HepG2 (cell line): ENCODE results near the gene INO80E. TPM values are rescaled to one million over a fixed set of nuclear protein-coding genes. Genes with fewer than 3 reads are reported as not detected.

Source experiments
- ATAC-seq: fragments of 200-7000 bp; cut with Tn5 transposase; 3 replicates; pipeline ENCODE4 v1.9.1; 2020; ENCODE audit warnings: mild to moderate bottlenecking, moderate library complexity
- BruUV-seq: library from RNA; stranded (reverse); fragments of 400-500 nt; replicated peaks from 2 replicates; lab custom pipeline; 2021; lab: Mats Ljungman, UMichigan
- CTCF ChIA-PET: fragments of 300-600 bp; formaldehyde crosslinking; extraction: SDS; loops from one replicate; lab custom pipeline; 2021; ENCODE audit warnings: low total read pairs, inconsistent platforms, low intra/inter-chr PET ratio; lab: Yijun Ruan, JAX
- POLR2A ChIA-PET: fragments of 350-600 bp; sonication (Branson Sonifier 250); formaldehyde crosslinking; loops from one replicate; lab custom pipeline; 2020; ENCODE audit warnings: antibody characterized with exemption, inconsistent platforms; lab: Yijun Ruan, JAX
- DNase-seq: peaks from one replicate; pipeline ENCODE4 v3.0.0-alpha.2; 2015; ENCODE audit warnings: low spot score
- FAIRE-seq: peaks from 3 replicates; lab custom pipeline; 2011; peaks lifted over from hg19 to GRCh38; lab: Jason Lieb, UNC
- H2AFZ ChIP-seq: one replicate; pipeline ENCODE4 v1.6.1; 2011; ENCODE audit warnings: low read length, inconsistent platforms
- H3K27ac ChIP-seq: fragments of 300-600 bp; 3 replicates; pipeline ENCODE4 v1.8.0; 2011; ENCODE audit warnings: mixed run types, mild to moderate bottlenecking, mixed read lengths, low read length, inconsistent platforms; ENCODE audit not compliant: insufficient read depth; ENCODE audit errors: extremely low read length
- H3K27me3 ChIP-seq, 2 experiments: fragments of 200-600 bp in 1 of 2; 2 replicates in 1 of 2; 3 replicates in 1 of 2; pipeline versions ENCODE4 v1.6.0 to v1.8.0; 2011; ENCODE audit warnings: low read length in 2 of 2, mild to moderate bottlenecking in 2 of 2, moderate library complexity in 2 of 2, inconsistent platforms in 1 of 2; ENCODE audit not compliant: insufficient read depth in 2 of 2, control insufficient read depth in 1 of 2
- H3K36me3 ChIP-seq, 2 experiments: fragments of 200-600 bp in 1 of 2; replicated peaks in 1 of 2; 2 replicates in 1 of 2; 3 replicates in 1 of 2; pipeline versions ENCODE4 v1.5.1 to v1.8.0; 2011; ENCODE audit warnings: low read length in 2 of 2, inconsistent platforms in 1 of 2; ENCODE audit not compliant: insufficient read depth in 2 of 2, control insufficient read depth in 1 of 2
- H3K4me1 ChIP-seq: 2 replicates; pipeline ENCODE4 v1.5.1; 2012; ENCODE audit warnings: low read length, inconsistent platforms; ENCODE audit not compliant: insufficient read depth
- H3K4me2 ChIP-seq: 2 replicates; pipeline ENCODE4 v1.6.0; 2011; ENCODE audit warnings: low read depth, low read length, inconsistent platforms
- H3K4me3 ChIP-seq, 3 experiments: fragments of 200-600 bp in 1 of 3; sonication (generic), shearing (Covaris generic) in 1 of 3; replicated peaks in 1 of 3; 2 replicates each; pipeline ENCODE4 v1.5.1; 2011 to 2016; ENCODE audit warnings: low read length in 3 of 3, inconsistent platforms in 2 of 3, low read depth in 2 of 3, mild to moderate bottlenecking in 2 of 3, control low read depth in 1 of 3, mixed read lengths in 1 of 3; ENCODE audit not compliant: insufficient read depth in 1 of 3
- H3K79me2 ChIP-seq: one replicate; pipeline ENCODE4 v1.6.1; 2011; ENCODE audit warnings: low read length, inconsistent platforms; ENCODE audit not compliant: insufficient read depth
- H3K9ac ChIP-seq: 2 replicates; pipeline ENCODE4 v1.6.0; 2011; ENCODE audit warnings: mild to moderate bottlenecking, low read depth, low read length, inconsistent platforms; ENCODE audit not compliant: insufficient read depth
- H3K9me3 ChIP-seq: 2 replicates; pipeline ENCODE4 v1.5.1; 2012; ENCODE audit warnings: mild to moderate bottlenecking, low read length
- H4K20me1 ChIP-seq: 2 replicates; pipeline ENCODE4 v1.6.0; 2011; ENCODE audit warnings: inconsistent platforms, mild to moderate bottlenecking, low read length, moderate library complexity; ENCODE audit not compliant: insufficient read depth
- AGO2 ChIP-seq: fragments of 200-400 bp; formaldehyde crosslinking; optimal IDR thresholded peaks from 2 replicates; pipeline ENCODE3; 2017; ENCODE audit warnings: mild to moderate bottlenecking, low read depth, low read length, moderate library complexity
- CENPT ChIP-seq: sonication (generic); formaldehyde crosslinking; IDR thresholded peaks from 2 replicates; pipeline ENCODE4 v1.8.0; 2022; ENCODE audit warnings: low read depth, mild to moderate bottlenecking, moderate library complexity, missing genetic modification reagents
- GLI4 ChIP-seq: sonication (generic); formaldehyde crosslinking; IDR thresholded peaks from 2 replicates; pipeline ENCODE4 v1.5.1; 2020; ENCODE audit warnings: missing genetic modification reagents, mild to moderate bottlenecking, moderate library complexity, borderline replicate concordance
- KLF11 ChIP-seq: IDR thresholded peaks from 2 replicates; pipeline ENCODE4 v1.6.1; 2016; ENCODE audit warnings: missing compliant biosample characterization
- ZNF737 ChIP-seq: sonication (generic); formaldehyde crosslinking; IDR thresholded peaks from 2 replicates; pipeline ENCODE4 v1.5.0; 2020; ENCODE audit warnings: missing genetic modification reagents, mild to moderate bottlenecking, borderline replicate concordance
- WGBS: methylation state at CpG from one replicate; pipeline ENCODE4 v1.1.6; 2017; ENCODE audit warnings: low lambda C conversion rate; 5-methylcytosine and 5-hydroxymethylcytosine counted together
- in situ Hi-C: cut with HindIII; loops from 2 replicates; pipeline ENCODE4 v1.10.0; 2017; ENCODE audit warnings: low pct_unique_long_range_greater_than_20kb; ENCODE audit not compliant: extremely low pct_ligation_motif_present
- intact Hi-C: fragments of 100-400 bp; cut with micrococcal nuclease; formaldehyde crosslinking; loops from one replicate; pipeline ENCODE4 v1.10.0; 2022; ENCODE audit not compliant: unreplicated experiment
- polyA plus RNA-seq, 8 experiments: library from polyadenylated mRNA; depleted of rRNA in 3 of 8; stranded (reverse) in 7 of 8; unstranded in 1 of 8; fragments of >200 nt; fragmentation: Illumina TruSeq in 4 of 8; extraction: Trizol in 4 of 8; gene quantifications; 2 replicates each; pipeline versions ENCODE4 v1.2.1 to v1.2.3, GENCODE V29; 2011 to 2016; ENCODE audit warnings: low read depth in 4 of 8, missing spikeins in 1 of 8, mixed read lengths in 1 of 8; ENCODE audit not compliant: insufficient read depth in 1 of 8
- total RNA-seq, 5 experiments: library from RNA; depleted of rRNA; stranded (reverse); fragments of >200 nt; fragmentation: Illumina TruSeq; extraction: Trizol; gene quantifications; 2 replicates each; pipeline ENCODE4 v1.2.3, GENCODE V29; 2016; ENCODE audit warnings: low read depth in 1 of 5
- TF ChIP-seq, protein P1 (sequence below): sonication (generic); formaldehyde crosslinking; IDR thresholded peaks from 2 replicates; pipeline ENCODE4 v1.8.0; 2022; ENCODE audit warnings: missing genetic modification reagents, mild to moderate bottlenecking, inconsistent platforms, borderline replicate concordance
- TF ChIP-seq, protein P2 (sequence below), 2 experiments: fragments of 450-650 bp in 1 of 2; sonication (generic) in 1 of 2; formaldehyde crosslinking; IDR thresholded peaks; 2 replicates each; pipeline versions ENCODE4 v1.5.0 to v1.8.0; 2020 to 2022; ENCODE audit warnings: mild to moderate bottlenecking in 1 of 2, missing genetic modification reagents in 1 of 2
- TF ChIP-seq, protein P3 (sequence below): sonication (generic); formaldehyde crosslinking; IDR thresholded peaks from 2 replicates; pipeline ENCODE4 v1.4.0; 2020; ENCODE audit warnings: mild to moderate bottlenecking, missing genetic modification reagents

INO80E gene
- total and polyA plus RNA-seq, 2 of the 13 experiments (the other 11 are each of a cell fraction or from before 2014, with no cell fraction given) = 25.8 to 45.6 TPM

DNA sequence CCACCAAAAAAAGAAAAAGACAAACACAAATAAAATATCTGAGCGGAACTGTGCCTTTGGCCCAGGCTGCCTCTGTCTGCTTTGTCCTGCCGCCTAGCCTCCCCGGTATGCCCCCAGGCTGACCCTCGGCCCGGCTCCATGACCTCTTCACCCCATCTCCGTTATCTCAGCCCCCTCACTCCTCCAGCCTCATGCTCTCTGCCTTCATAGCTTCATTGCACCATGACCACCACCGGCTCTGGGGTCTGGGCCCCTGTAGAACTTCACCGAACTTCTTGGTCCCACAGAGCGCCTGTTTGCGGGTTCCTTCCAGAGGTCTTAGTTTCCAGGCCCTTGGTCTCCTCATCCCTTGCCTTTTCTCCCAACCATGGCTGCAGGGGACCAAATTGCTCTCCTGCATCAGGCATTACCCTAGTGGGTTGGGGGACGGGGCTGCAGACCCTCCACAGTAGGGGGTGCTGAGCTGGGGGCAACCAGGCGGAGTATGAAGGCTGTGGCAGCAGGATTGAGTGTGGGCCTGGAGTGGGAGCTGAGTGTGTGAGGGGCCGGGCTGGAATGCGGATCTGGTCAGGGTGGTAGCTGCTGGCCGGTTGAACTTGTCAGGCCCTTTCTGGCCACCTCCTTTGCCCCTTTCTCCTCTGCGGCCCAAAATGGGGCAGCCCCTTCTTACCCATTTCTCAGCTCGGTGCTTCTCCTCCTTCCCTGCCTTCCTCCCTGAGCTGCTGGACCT is 7.5 kb upstream of the INO80E start:
- no peak for ATAC-seq
- WGBS = 96% methylated on average over 17 of the region's 17 CpGs
- POLR2A ChIA-PET = no interaction called here
- Histone ChIP-seq H3K9me3 (no peaks in the 10 kb centered on the region), H4K20me1 (no peaks in the 10 kb centered on the region), H3K79me2 (no peaks in the 10 kb centered on the region), H3K36me3 (peaks cover 47 to 92% of the 10 kb centered on the region in 2 experiments), H3K4me1 (no peaks in the 10 kb centered on the region), H3K9ac (no peak overlapping the region), H3K27me3 (no peaks in the 10 kb centered on the region), H3K4me2 (no peak overlapping the region), H3K4me3 (no peak overlapping the region), H2AFZ (no peak overlapping the region), H3K27ac (no peak overlapping the region)
- CTCF ChIA-PET = no interaction called here
- no peak for FAIRE-seq
- intact Hi-C loops = no loop called here
- BruUV-seq = no TSS peak
- TF ChIP-seq AGO2 (peak; percentile 30), GLI4 (CRISPR knock-in tag) (no peak)
- in situ Hi-C loops = no loop called here
- DNase-seq = no peak

GRCh38 chr16:29989111-29989858 is 6.8 kb upstream of the INO80E start:
- intact Hi-C loops = no loop called here
- ChIA-PET CTCF (no interaction called here), POLR2A (interaction anchor here (1.0 kb wide), 1 partner anchor 16 kb away, joined by 3 read pairs; no protein-coding TSS in a partner anchor)
- Histone ChIP-seq H4K20me1 (no peaks in the 10 kb centered on the region), H3K4me1 (0 out of 2 replicates have a peak, but pooled peaks cover under 1% of the 10 kb centered on the region), H3K79me2 (no peaks in the 10 kb centered on the region), H3K4me3 (no peak overlapping the region), H3K4me2 (no peak overlapping the region), H2AFZ (no peak overlapping the region), H3K9me3 (no peaks in the 10 kb centered on the region), H3K36me3 (peaks cover 45 to 86% of the 10 kb centered on the region in 2 experiments), H3K9ac (no peak overlapping the region), H3K27ac (no peak overlapping the region), H3K27me3 (no peaks in the 10 kb centered on the region)
- in situ Hi-C loops = no loop called here
- TF ChIP-seq CENPT (CRISPR knock-in tag) (no peak), KLF11 (no peak), ZNF737 (no peak)
- TF ChIP-seq, protein P1, sequence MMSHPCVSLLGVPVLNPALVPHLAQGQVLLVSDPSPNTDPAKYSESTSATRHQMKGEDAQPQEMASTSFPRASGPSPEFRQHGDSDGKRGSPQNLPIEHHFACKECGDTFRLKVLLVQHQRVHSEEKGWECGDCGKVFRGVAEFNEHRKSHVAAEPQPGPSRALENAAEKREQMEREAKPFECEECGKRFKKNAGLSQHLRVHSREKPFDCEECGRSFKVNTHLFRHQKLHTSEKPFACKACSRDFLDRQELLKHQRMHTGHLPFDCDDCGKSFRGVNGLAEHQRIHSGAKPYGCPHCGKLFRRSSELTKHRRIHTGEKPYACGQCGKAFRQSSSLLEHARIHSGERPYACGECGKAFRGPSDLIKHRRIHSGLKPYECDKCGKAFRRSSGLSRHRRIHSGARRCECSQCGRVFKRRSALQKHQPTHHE (CRISPR knock-in tag) = no peak
- TF ChIP-seq, protein P2, sequence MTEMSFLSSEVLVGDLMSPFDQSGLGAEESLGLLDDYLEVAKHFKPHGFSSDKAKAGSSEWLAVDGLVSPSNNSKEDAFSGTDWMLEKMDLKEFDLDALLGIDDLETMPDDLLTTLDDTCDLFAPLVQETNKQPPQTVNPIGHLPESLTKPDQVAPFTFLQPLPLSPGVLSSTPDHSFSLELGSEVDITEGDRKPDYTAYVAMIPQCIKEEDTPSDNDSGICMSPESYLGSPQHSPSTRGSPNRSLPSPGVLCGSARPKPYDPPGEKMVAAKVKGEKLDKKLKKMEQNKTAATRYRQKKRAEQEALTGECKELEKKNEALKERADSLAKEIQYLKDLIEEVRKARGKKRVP (CRISPR knock-in tag; IDR thresholded peaks at IDR 0.05) = no peak
- TF ChIP-seq, protein P3, sequence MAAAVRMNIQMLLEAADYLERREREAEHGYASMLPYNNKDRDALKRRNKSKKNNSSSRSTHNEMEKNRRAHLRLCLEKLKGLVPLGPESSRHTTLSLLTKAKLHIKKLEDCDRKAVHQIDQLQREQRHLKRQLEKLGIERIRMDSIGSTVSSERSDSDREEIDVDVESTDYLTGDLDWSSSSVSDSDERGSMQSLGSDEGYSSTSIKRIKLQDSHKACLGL (CRISPR knock-in tag) = no peak
- ATAC-seq = no peak
- FAIRE-seq = no peak
- DNase-seq = no peak
- 96% methylated on average over 23 of the region's 23 CpGs for WGBS
- BruUV-seq = no TSS peak
